ENCODE data around the gene SDSL. TPM values are rescaled to one million over a fixed set of nuclear protein-coding genes. Genes with fewer than 3 reads are reported as not detected.

Gene SDSL
- total and polyA plus RNA-seq, 2 experiments from 2014 or later, result not detected

DNA sequence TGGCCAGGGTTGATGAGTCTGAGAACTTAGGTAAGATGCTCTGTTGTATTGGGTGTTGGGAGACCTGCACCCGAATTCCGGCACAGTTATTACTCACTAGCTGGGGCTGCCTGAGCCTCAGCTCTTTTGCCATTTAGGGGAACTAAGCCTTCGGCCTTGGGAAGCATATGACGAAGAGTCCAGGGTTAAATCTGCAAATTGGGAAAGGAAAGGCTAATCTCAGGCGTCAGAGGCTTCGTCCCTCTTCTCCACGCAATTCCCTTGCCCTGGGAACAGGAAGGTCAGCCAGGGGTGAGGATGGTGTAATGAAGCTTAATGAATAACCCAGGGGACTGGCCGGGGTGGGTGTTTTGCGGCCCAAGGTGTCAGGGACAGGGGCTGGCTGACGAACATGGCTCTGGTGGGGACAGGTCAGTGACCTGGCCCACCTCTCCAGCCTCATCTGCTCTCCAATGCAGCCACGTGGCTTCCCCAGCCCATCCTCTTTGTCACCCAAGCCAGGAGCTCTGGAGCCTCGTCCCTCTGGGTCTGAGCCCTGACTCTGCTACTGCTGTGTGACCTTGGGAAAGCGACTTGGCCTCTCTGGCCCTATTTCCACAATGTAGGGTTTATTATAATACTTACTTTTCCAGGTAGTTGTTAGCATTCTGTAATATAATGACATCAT lies 3.8 kb upstream of the SDSL start:
- peaks cover 19% of the 10 kb centered on the region for H3K27me3 Mint-ChIP-seq (ENCODE audit: insufficient read depth, low read depth, poor library complexity)
- ATAC-seq, result no peak
- H3K36me3 ChIP-seq (ENCODE audit: insufficient read depth), result no peaks in the 10 kb centered on the region
- no peaks in the 10 kb centered on the region for H3K27me3 ChIP-seq (ENCODE audit: insufficient read depth)
- no peaks in the 10 kb centered on the region for H3K9me2 ChIP-seq (ENCODE audit: insufficient read depth)
- H3K4me2 ChIP-seq, result no peak overlapping the region
- no peaks in the 10 kb centered on the region for H3K36me3 Mint-ChIP-seq (ENCODE audit: low read depth)
- no peak for DNase-seq (ENCODE audit: low spot score)
- peaks cover 15% of the 10 kb centered on the region for H3K4me1 Mint-ChIP-seq
- no peak overlapping the region for H3K4me3 ChIP-seq
- no peaks in the 10 kb centered on the region for H3K4me1 ChIP-seq (ENCODE audit: insufficient read depth)
- H3F3A ChIP-seq (replicated peaks; ENCODE audit: low read depth), result no peaks in the 10 kb centered on the region
- no peaks in the 10 kb centered on the region for H3K79me2 ChIP-seq (replicated peaks; ENCODE audit: insufficient read depth)
- H3K27ac ChIP-seq (ENCODE audit: low read depth), result no peak overlapping the region
- H3K4me3 Mint-ChIP-seq, result no peak overlapping the region
- no peak overlapping the region for H3K27ac Mint-ChIP-seq
- TF ChIP-seq POLR2AphosphoS5 (IDR thresholded peaks at IDR 0.05; ENCODE audit: low read depth), result no peak
- no peak for TF ChIP-seq NANOG (IDR thresholded peaks at IDR 0.05; ENCODE audit: borderline replicate concordance)
- no peak for TF ChIP-seq EZH2phosphoT487 (IDR thresholded peaks at IDR 0.05; ENCODE audit: unreplicated experiment)
- TF ChIP-seq, protein P1, sequence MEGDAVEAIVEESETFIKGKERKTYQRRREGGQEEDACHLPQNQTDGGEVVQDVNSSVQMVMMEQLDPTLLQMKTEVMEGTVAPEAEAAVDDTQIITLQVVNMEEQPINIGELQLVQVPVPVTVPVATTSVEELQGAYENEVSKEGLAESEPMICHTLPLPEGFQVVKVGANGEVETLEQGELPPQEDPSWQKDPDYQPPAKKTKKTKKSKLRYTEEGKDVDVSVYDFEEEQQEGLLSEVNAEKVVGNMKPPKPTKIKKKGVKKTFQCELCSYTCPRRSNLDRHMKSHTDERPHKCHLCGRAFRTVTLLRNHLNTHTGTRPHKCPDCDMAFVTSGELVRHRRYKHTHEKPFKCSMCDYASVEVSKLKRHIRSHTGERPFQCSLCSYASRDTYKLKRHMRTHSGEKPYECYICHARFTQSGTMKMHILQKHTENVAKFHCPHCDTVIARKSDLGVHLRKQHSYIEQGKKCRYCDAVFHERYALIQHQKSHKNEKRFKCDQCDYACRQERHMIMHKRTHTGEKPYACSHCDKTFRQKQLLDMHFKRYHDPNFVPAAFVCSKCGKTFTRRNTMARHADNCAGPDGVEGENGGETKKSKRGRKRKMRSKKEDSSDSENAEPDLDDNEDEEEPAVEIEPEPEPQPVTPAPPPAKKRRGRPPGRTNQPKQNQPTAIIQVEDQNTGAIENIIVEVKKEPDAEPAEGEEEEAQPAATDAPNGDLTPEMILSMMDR (conservative IDR thresholded peaks at IDR 0.05; ENCODE audit: low read depth in 2 of 2), result no peak
- TF ChIP-seq, protein P2, sequence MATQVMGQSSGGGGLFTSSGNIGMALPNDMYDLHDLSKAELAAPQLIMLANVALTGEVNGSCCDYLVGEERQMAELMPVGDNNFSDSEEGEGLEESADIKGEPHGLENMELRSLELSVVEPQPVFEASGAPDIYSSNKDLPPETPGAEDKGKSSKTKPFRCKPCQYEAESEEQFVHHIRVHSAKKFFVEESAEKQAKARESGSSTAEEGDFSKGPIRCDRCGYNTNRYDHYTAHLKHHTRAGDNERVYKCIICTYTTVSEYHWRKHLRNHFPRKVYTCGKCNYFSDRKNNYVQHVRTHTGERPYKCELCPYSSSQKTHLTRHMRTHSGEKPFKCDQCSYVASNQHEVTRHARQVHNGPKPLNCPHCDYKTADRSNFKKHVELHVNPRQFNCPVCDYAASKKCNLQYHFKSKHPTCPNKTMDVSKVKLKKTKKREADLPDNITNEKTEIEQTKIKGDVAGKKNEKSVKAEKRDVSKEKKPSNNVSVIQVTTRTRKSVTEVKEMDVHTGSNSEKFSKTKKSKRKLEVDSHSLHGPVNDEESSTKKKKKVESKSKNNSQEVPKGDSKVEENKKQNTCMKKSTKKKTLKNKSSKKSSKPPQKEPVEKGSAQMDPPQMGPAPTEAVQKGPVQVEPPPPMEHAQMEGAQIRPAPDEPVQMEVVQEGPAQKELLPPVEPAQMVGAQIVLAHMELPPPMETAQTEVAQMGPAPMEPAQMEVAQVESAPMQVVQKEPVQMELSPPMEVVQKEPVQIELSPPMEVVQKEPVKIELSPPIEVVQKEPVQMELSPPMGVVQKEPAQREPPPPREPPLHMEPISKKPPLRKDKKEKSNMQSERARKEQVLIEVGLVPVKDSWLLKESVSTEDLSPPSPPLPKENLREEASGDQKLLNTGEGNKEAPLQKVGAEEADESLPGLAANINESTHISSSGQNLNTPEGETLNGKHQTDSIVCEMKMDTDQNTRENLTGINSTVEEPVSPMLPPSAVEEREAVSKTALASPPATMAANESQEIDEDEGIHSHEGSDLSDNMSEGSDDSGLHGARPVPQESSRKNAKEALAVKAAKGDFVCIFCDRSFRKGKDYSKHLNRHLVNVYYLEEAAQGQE (IDR thresholded peaks at IDR 0.05; ENCODE audit: unreplicated experiment), result no peak
- TF ChIP-seq, protein P3, sequence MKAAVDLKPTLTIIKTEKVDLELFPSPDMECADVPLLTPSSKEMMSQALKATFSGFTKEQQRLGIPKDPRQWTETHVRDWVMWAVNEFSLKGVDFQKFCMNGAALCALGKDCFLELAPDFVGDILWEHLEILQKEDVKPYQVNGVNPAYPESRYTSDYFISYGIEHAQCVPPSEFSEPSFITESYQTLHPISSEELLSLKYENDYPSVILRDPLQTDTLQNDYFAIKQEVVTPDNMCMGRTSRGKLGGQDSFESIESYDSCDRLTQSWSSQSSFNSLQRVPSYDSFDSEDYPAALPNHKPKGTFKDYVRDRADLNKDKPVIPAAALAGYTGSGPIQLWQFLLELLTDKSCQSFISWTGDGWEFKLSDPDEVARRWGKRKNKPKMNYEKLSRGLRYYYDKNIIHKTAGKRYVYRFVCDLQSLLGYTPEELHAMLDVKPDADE (IDR thresholded peaks at IDR 0.05), result no peak
- no peak for TF ChIP-seq STAT1 (IDR thresholded peaks at IDR 0.05; ENCODE audit: unreplicated experiment)
- TF ChIP-seq, protein P4, sequence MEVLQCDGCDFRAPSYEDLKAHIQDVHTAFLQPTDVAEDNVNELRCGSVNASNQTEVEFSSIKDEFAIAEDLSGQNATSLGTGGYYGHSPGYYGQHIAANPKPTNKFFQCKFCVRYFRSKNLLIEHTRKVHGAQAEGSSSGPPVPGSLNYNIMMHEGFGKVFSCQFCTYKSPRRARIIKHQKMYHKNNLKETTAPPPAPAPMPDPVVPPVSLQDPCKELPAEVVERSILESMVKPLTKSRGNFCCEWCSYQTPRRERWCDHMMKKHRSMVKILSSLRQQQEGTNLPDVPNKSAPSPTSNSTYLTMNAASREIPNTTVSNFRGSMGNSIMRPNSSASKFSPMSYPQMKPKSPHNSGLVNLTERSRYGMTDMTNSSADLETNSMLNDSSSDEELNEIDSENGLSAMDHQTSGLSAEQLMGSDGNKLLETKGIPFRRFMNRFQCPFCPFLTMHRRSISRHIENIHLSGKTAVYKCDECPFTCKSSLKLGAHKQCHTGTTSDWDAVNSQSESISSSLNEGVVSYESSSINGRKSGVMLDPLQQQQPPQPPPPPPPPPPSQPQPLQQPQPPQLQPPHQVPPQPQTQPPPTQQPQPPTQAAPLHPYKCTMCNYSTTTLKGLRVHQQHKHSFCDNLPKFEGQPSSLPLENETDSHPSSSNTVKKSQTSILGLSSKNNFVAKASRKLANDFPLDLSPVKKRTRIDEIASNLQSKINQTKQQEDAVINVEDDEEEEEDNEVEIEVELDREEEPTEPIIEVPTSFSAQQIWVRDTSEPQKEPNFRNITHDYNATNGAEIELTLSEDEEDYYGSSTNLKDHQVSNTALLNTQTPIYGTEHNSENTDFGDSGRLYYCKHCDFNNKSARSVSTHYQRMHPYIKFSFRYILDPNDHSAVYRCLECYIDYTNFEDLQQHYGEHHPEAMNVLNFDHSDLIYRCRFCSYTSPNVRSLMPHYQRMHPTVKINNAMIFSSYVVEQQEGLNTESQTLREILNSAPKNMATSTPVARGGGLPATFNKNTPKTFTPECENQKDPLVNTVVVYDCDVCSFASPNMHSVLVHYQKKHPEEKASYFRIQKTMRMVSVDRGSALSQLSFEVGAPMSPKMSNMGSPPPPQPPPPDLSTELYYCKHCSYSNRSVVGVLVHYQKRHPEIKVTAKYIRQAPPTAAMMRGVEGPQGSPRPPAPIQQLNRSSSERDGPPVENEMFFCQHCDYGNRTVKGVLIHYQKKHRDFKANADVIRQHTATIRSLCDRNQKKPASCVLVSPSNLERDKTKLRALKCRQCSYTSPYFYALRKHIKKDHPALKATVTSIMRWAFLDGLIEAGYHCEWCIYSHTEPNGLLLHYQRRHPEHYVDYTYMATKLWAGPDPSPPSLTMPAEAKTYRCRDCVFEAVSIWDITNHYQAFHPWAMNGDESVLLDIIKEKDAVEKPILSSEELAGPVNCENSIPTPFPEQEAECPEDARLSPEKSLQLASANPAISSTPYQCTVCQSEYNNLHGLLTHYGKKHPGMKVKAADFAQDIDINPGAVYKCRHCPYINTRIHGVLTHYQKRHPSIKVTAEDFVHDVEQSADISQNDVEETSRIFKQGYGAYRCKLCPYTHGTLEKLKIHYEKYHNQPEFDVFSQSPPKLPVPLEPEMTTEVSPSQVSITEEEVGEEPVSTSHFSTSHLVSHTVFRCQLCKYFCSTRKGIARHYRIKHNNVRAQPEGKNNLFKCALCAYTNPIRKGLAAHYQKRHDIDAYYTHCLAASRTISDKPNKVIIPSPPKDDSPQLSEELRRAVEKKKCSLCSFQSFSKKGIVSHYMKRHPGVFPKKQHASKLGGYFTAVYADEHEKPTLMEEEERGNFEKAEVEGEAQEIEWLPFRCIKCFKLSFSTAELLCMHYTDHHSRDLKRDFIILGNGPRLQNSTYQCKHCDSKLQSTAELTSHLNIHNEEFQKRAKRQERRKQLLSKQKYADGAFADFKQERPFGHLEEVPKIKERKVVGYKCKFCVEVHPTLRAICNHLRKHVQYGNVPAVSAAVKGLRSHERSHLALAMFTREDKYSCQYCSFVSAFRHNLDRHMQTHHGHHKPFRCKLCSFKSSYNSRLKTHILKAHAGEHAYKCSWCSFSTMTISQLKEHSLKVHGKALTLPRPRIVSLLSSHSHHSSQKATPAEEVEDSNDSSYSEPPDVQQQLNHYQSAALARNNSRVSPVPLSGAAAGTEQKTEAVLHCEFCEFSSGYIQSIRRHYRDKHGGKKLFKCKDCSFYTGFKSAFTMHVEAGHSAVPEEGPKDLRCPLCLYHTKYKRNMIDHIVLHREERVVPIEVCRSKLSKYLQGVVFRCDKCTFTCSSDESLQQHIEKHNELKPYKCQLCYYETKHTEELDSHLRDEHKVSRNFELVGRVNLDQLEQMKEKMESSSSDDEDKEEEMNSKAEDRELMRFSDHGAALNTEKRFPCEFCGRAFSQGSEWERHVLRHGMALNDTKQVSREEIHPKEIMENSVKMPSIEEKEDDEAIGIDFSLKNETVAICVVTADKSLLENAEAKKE (CRISPR knock-in tag; IDR thresholded peaks at IDR 0.05), result no peak
- TF ChIP-seq CREB1 (CRISPR knock-in tag; IDR thresholded peaks at IDR 0.05; ENCODE audit: low read depth), result no peak
- TF ChIP-seq JUNB (IDR thresholded peaks at IDR 0.05; ENCODE audit: unreplicated experiment), result no peak
- no peak for TF ChIP-seq ZNF114 (CRISPR knock-in tag; IDR thresholded peaks at IDR 0.05)
- TF ChIP-seq ZNF331 (CRISPR knock-in tag; IDR thresholded peaks at IDR 0.05; ENCODE audit: low read depth), result no peak
- no peak for TF ChIP-seq EZH2 (IDR thresholded peaks at IDR 0.05; ENCODE audit: low read depth, unreplicated experiment)
- H2AFZ ChIP-seq, result no peak overlapping the region
- no peaks in the 10 kb centered on the region for H4K20me1 ChIP-seq (replicated peaks; ENCODE audit: insufficient read depth)
- H3K9me3 Mint-ChIP-seq, result no peaks in the 10 kb centered on the region

Data from GM23338 (cell line).